ENCODE data around the gene MYOZ3. TPM values are rescaled to one million over a fixed set of nuclear protein-coding genes. Genes with fewer than 3 reads are reported as not detected.

Gene MYOZ3
- total and polyA plus RNA-seq, 2 experiments from 2014 or later = 0.32 to 0.71 TPM

- no peak overlapping the region for H3K4me3 ChIP-seq
- peaks cover 15% of the 10 kb centered on the region for H3K4me1 ChIP-seq (ENCODE audit: insufficient read depth)
- H2AFZ ChIP-seq = no peak overlapping the region
- H3K79me2 ChIP-seq (ENCODE audit: insufficient read depth) = peaks cover 21% of the 10 kb centered on the region
- no peaks in the 10 kb centered on the region for H3K9me2 ChIP-seq (ENCODE audit: insufficient read depth)
- H4K20me1 ChIP-seq (ENCODE audit: insufficient read depth) = no peaks in the 10 kb centered on the region
- H3K4me2 ChIP-seq (ENCODE audit: unreplicated experiment) = no peak overlapping the region
- H3K27ac ChIP-seq = no peak overlapping the region
- H3F3A ChIP-seq (ENCODE audit: insufficient read depth) = 0 out of 2 replicates have a peak, but pooled peaks cover 5% of the 10 kb centered on the region
- H3K27me3 ChIP-seq (replicated peaks; ENCODE audit: insufficient read depth) = no peaks in the 10 kb centered on the region
- no peak for TF ChIP-seq EZH2 (IDR thresholded peaks at IDR 0.05; ENCODE audit: insufficient read depth, poor library complexity, severe bottlenecking)
- H3K9ac ChIP-seq = no peak overlapping the region
- H3K36me3 ChIP-seq (ENCODE audit: low read depth) = 0 out of 2 replicates have a peak, but pooled peaks cover 5% of the 10 kb centered on the region
- in situ Hi-C loops (cut with MboI) = loop anchor here (5.0 kb wide), 1 partner anchor 83 kb away; no protein-coding TSS in a partner anchor
- DNase-seq = no peak
- 91 to 92% methylated on average over 37 to 38 of the region's 38 CpGs for WGBS, 2 experiments (ENCODE audit: low coverage in 1 of 2, low lambda C conversion rate in 2 of 2, missing lambda C conversion rate in 2 of 2)
- H3K9me3 ChIP-seq (ENCODE audit: low read depth) = no peaks in the 10 kb centered on the region
These were observed 10.7 kb upstream of the MYOZ3 start for GRCh38 chr5:150650021-150651006.

GRCh38 chr5:150651382-150651781 is 9.7 kb upstream of the MYOZ3 start:
- Histone ChIP-seq H3K4me3 (no peak overlapping the region), H3K4me2 (ENCODE audit: unreplicated experiment) (no peak overlapping the region), H4K20me1 (ENCODE audit: insufficient read depth) (no peaks in the 10 kb centered on the region), H2AFZ (no peak overlapping the region), H3K27ac (no peak overlapping the region), H3K79me2 (ENCODE audit: insufficient read depth) (peaks cover 11% of the 10 kb centered on the region), H3F3A (ENCODE audit: insufficient read depth) (0 out of 2 replicates have a peak, but pooled peaks cover 5% of the 10 kb centered on the region), H3K27me3 (replicated peaks; ENCODE audit: insufficient read depth) (no peaks in the 10 kb centered on the region), H3K36me3 (ENCODE audit: low read depth) (0 out of 2 replicates have a peak, but pooled peaks cover 5% of the 10 kb centered on the region), H3K4me1 (ENCODE audit: insufficient read depth) (peaks cover 13% of the 10 kb centered on the region), H3K9me2 (ENCODE audit: insufficient read depth) (no peaks in the 10 kb centered on the region), H3K9me3 (ENCODE audit: low read depth) (no peaks in the 10 kb centered on the region), H3K9ac (no peak overlapping the region)
- no peak for TF ChIP-seq EZH2phosphoT487 (IDR thresholded peaks at IDR 0.05; ENCODE audit: insufficient read depth, low read depth)
- TF ChIP-seq EZH2 (IDR thresholded peaks at IDR 0.05; ENCODE audit: insufficient read depth, poor library complexity, severe bottlenecking) = no peak
- in situ Hi-C loops (cut with MboI) = loop anchor here (5.0 kb wide), 1 partner anchor 84 kb away; no protein-coding TSS in a partner anchor
- WGBS, 2 experiments (ENCODE audit: low coverage in 1 of 2, low lambda C conversion rate in 2 of 2, missing lambda C conversion rate in 2 of 2) = 95 to 97% methylated on average over 1 of the region's 1 CpG
- no peak for DNase-seq

GRCh38 chr5:150651924-150652671 is 9.0 kb upstream of the MYOZ3 start:
- Histone ChIP-seq H3K9ac (no peak overlapping the region), H3K4me2 (ENCODE audit: unreplicated experiment) (no peak overlapping the region), H3K4me3 (no peak overlapping the region), H3K36me3 (ENCODE audit: low read depth) (0 out of 2 replicates have a peak, but pooled peaks cover 5% of the 10 kb centered on the region), H3K27ac (no peak overlapping the region), H4K20me1 (ENCODE audit: insufficient read depth) (no peaks in the 10 kb centered on the region), H3K9me2 (ENCODE audit: insufficient read depth) (no peaks in the 10 kb centered on the region), H3F3A (ENCODE audit: insufficient read depth) (0 out of 2 replicates have a peak, but pooled peaks cover 5% of the 10 kb centered on the region), H3K27me3 (replicated peaks; ENCODE audit: insufficient read depth) (no peaks in the 10 kb centered on the region), H3K4me1 (ENCODE audit: insufficient read depth) (peaks cover 13% of the 10 kb centered on the region), H3K79me2 (ENCODE audit: insufficient read depth) (peaks cover 4% of the 10 kb centered on the region; the same call in 1 of the 2 replicates), H3K9me3 (ENCODE audit: low read depth) (no peaks in the 10 kb centered on the region), H2AFZ (no peak overlapping the region)
- 93 to 95% methylated on average over 13 of the region's 13 CpGs for whole genome bisulfite sequencing, 2 experiments (ENCODE audit: low coverage in 1 of 2, low lambda C conversion rate in 2 of 2, missing lambda C conversion rate in 2 of 2)
- no peak for DNase-seq
- no peak for TF ChIP-seq EZH2phosphoT487 (IDR thresholded peaks at IDR 0.05; ENCODE audit: insufficient read depth, low read depth)
- no peak for TF ChIP-seq EZH2 (IDR thresholded peaks at IDR 0.05; ENCODE audit: insufficient read depth, poor library complexity, severe bottlenecking)
- in situ Hi-C loops (cut with MboI) = loop anchor here (5.0 kb wide), 1 partner anchor 85 kb away; no protein-coding TSS in a partner anchor

GRCh38 chr5:150653145-150653761 is 7.8 kb upstream of the MYOZ3 start:
- 66 to 78% methylated on average over 5 of the region's 5 CpGs for WGBS, 2 experiments (ENCODE audit: low coverage in 1 of 2, low lambda C conversion rate in 2 of 2, missing lambda C conversion rate in 2 of 2)

More at GRCh38 chr5:150653145-150653761, 7.8 kb upstream of the MYOZ3 start:
- Histone ChIP-seq H3K27ac (no peak overlapping the region), H4K20me1 (ENCODE audit: insufficient read depth) (no peaks in the 10 kb centered on the region), H3K9ac (no peak overlapping the region), H3K4me2 (ENCODE audit: unreplicated experiment) (no peak overlapping the region), H3K9me2 (ENCODE audit: insufficient read depth) (no peaks in the 10 kb centered on the region), H3F3A (ENCODE audit: insufficient read depth) (0 out of 2 replicates have a peak, but pooled peaks cover 10% of the 10 kb centered on the region), H3K9me3 (ENCODE audit: low read depth) (no peaks in the 10 kb centered on the region), H3K4me1 (ENCODE audit: insufficient read depth) (peaks cover 13% of the 10 kb centered on the region), H3K4me3 (no peak overlapping the region), H3K27me3 (replicated peaks; ENCODE audit: insufficient read depth) (no peaks in the 10 kb centered on the region), H2AFZ (no peak overlapping the region), H3K36me3 (ENCODE audit: low read depth) (0 out of 2 replicates have a peak, but pooled peaks cover 5% of the 10 kb centered on the region), H3K79me2 (ENCODE audit: insufficient read depth) (no peaks in the 10 kb centered on the region)
- TF ChIP-seq EZH2 (IDR thresholded peaks at IDR 0.05; ENCODE audit: insufficient read depth, poor library complexity, severe bottlenecking) (no peak), EZH2phosphoT487 (IDR thresholded peaks at IDR 0.05; ENCODE audit: insufficient read depth, low read depth) (no peak)
- in situ Hi-C loops (cut with MboI) = loop anchor here (5.0 kb wide), 1 partner anchor 86 kb away; no protein-coding TSS in a partner anchor
- DNase-seq = peak; percentile 57
